Caco-2 (cell line): ENCODE measurements around the gene MRPL48. TPM values are rescaled to one million over a fixed set of nuclear protein-coding genes. Genes with fewer than 3 reads are reported as not detected.
"Not testable (repeated sequence)": the region's sequence is repeated elsewhere in the genome, so short reads cannot be mapped to it uniquely, and the experiment has no call there.

Source experiments
- BruUV-seq: library from RNA; stranded (reverse); fragments of 400-500 nt; replicated peaks from 2 replicates; lab custom pipeline; 2021; lab: Mats Ljungman, UMichigan
- CTCF ChIA-PET: fragments of 300-600 bp; sonication (Branson Sonifier 250); formaldehyde crosslinking; loops from one replicate; lab custom pipeline; 2022; ENCODE audit warnings: antibody characterized with exemption; lab: Charles Lee
- POLR2A ChIA-PET: fragments of 300-600 bp; sonication (Branson Sonifier 250); formaldehyde crosslinking; loops from one replicate; lab custom pipeline; 2022; ENCODE audit warnings: antibody characterized with exemption; lab: Charles Lee
- DNase-seq, 2 experiments: peaks; one replicate each; pipeline versions ENCODE4 v3.0.0 to v3.0.0-alpha.2; 2020 to 2022
- H3K27me3 ChIP-seq: replicated peaks from 2 replicates; pipeline ENCODE4 v1.6.0; 2011; ENCODE audit warnings: low read length; ENCODE audit not compliant: control insufficient read depth, insufficient read depth
- H3K36me3 ChIP-seq: 2 replicates; pipeline ENCODE4 v1.5.1; 2011; ENCODE audit warnings: low read length; ENCODE audit not compliant: control insufficient read depth, insufficient read depth
- H3K4me1 ChIP-seq: fragments of 250-450 bp; sonication (Bioruptor Pico); 2 replicates; pipeline ENCODE4 v1.5.1; 2020; ENCODE audit warnings: mild to moderate bottlenecking
- H3K4me3 ChIP-seq: 2 replicates; pipeline ENCODE4 v1.5.1; 2011; ENCODE audit warnings: low read depth, mild to moderate bottlenecking, control low read depth, low read length
- H3K9me3 ChIP-seq: fragments of 250-450 bp; sonication (Bioruptor Pico); 2 replicates; pipeline ENCODE4 v1.5.1; 2020; ENCODE audit warnings: mild to moderate bottlenecking, moderate library complexity
- H3K27ac Mint-ChIP-seq: one replicate; pipeline ENCODE4 v1.8.0; 2022; ENCODE audit warnings: mixed read lengths; ENCODE audit not compliant: unreplicated experiment
- H3K27me3 Mint-ChIP-seq: one replicate; pipeline ENCODE4 v1.8.0; 2022; ENCODE audit warnings: mixed read lengths; ENCODE audit not compliant: insufficient read depth, unreplicated experiment
- H3K36me3 Mint-ChIP-seq: one replicate; pipeline ENCODE4 v1.8.0; 2022; ENCODE audit warnings: mild to moderate bottlenecking, mixed read lengths; ENCODE audit not compliant: insufficient read depth, unreplicated experiment
- H3K4me1 Mint-ChIP-seq: one replicate; pipeline ENCODE4 v1.8.0; 2022; ENCODE audit warnings: low read depth, mixed read lengths; ENCODE audit not compliant: unreplicated experiment
- H3K4me3 Mint-ChIP-seq: one replicate; pipeline ENCODE4 v1.8.0; 2022; ENCODE audit warnings: mild to moderate bottlenecking, moderate library complexity, mixed read lengths; ENCODE audit not compliant: unreplicated experiment
- H3K9me3 Mint-ChIP-seq: one replicate; pipeline ENCODE4 v1.8.0; 2022; ENCODE audit warnings: mixed read lengths; ENCODE audit not compliant: unreplicated experiment
- intact Hi-C: fragments of 100-400 bp; cut with micrococcal nuclease; formaldehyde crosslinking; loops from one replicate; pipeline ENCODE4 v1.10.0; 2022; ENCODE audit not compliant: unreplicated experiment
- total RNA-seq: library from RNA; stranded (reverse); gene quantifications from 2 replicates; pipeline ENCODE4 v1.2.3, GENCODE V29; 2022
- TF ChIP-seq, protein P1 (sequence below), 2 experiments: fragments of 200-600 bp in 1 of 2; IDR thresholded peaks; 1 replicate in 1 of 2; 2 replicates in 1 of 2; pipeline versions ENCODE4 v1.5.1 to v1.8.0; 2011 to 2022; ENCODE audit warnings: antibody characterized with exemption in 1 of 2, control low read depth in 1 of 2, inconsistent platforms in 1 of 2, low read depth in 1 of 2, low read length in 1 of 2, mild to moderate bottlenecking in 1 of 2, moderate library complexity in 1 of 2; ENCODE audit not compliant: insufficient read depth in 1 of 2, severe bottlenecking in 1 of 2, unreplicated experiment in 1 of 2

MRPL48 gene
- total RNA-seq, 1 experiment from 2014 or later = 113 TPM

DNA sequence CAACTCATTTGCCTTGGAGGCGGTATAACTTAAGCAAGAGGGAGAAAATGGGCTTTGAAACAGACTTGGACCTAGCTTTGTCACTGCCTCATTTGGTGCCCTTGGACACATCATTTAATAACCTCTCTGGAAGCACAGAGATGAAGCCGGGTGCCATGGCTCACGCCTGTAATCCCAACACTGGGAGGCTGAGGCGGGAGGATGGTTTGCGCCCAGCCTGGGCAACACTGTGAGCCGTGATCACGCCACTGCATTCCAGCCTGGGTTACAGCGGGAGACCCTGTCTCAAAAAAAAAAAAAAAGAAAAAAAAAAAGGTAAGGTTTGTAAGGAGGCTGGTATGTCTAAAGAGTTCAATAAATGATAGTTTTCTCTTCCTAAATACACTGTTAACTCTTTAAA, 88.2 kb downstream of the MRPL48 start:
- TF ChIP-seq, protein P1, sequence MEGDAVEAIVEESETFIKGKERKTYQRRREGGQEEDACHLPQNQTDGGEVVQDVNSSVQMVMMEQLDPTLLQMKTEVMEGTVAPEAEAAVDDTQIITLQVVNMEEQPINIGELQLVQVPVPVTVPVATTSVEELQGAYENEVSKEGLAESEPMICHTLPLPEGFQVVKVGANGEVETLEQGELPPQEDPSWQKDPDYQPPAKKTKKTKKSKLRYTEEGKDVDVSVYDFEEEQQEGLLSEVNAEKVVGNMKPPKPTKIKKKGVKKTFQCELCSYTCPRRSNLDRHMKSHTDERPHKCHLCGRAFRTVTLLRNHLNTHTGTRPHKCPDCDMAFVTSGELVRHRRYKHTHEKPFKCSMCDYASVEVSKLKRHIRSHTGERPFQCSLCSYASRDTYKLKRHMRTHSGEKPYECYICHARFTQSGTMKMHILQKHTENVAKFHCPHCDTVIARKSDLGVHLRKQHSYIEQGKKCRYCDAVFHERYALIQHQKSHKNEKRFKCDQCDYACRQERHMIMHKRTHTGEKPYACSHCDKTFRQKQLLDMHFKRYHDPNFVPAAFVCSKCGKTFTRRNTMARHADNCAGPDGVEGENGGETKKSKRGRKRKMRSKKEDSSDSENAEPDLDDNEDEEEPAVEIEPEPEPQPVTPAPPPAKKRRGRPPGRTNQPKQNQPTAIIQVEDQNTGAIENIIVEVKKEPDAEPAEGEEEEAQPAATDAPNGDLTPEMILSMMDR (IDR thresholded peaks at IDR 0.05; ENCODE audit: insufficient read depth in 1 of 2, low read depth in 1 of 2, low read length in 1 of 2, severe bottlenecking in 1 of 2, unreplicated experiment in 1 of 2) = no peak
- Histone ChIP-seq H3K4me3 (peak overlapping the region; percentile 62), H3K9me3 (no peaks in the 10 kb centered on the region), H3K27me3 (no peaks in the 10 kb centered on the region), H3K4me1 (peaks cover 23% of the 10 kb centered on the region), H3K36me3 (peaks cover 10% of the 10 kb centered on the region)
- BruUV-seq = TSS peak; percentile 77
- Mint-ChIP-seq H3K4me3 (peak overlapping the region; percentile 91), H3K9me3 (no peaks in the 10 kb centered on the region), H3K36me3 (peaks cover 63% of the 10 kb centered on the region), H3K27me3 (no peaks in the 10 kb centered on the region), H3K27ac (peak overlapping the region; percentile 95), H3K4me1 (peaks cover 6% of the 10 kb centered on the region)
- intact Hi-C loops = loop anchor here (1.0 to 2.0 kb wide), 8 partner anchors 8 to 295 kb away; partner anchors contain the start of genes C2CD3, FAM168A, PPME1 and RAB6A
- CTCF ChIA-PET = interaction anchor here (0.6 kb wide), 1 partner anchor 115 kb away, joined by 3 read pairs; the partner anchor contains the start of gene RAB6A
- DNase-seq = peak; percentile 55 to 57
- POLR2A ChIA-PET = interaction anchor here (0.6 to 1.7 kb wide), 4 partner anchors 88 to 158 kb away, joined by 3 to 6 read pairs (median 3); partner anchors contain the start of gene MRPL48

DNA sequence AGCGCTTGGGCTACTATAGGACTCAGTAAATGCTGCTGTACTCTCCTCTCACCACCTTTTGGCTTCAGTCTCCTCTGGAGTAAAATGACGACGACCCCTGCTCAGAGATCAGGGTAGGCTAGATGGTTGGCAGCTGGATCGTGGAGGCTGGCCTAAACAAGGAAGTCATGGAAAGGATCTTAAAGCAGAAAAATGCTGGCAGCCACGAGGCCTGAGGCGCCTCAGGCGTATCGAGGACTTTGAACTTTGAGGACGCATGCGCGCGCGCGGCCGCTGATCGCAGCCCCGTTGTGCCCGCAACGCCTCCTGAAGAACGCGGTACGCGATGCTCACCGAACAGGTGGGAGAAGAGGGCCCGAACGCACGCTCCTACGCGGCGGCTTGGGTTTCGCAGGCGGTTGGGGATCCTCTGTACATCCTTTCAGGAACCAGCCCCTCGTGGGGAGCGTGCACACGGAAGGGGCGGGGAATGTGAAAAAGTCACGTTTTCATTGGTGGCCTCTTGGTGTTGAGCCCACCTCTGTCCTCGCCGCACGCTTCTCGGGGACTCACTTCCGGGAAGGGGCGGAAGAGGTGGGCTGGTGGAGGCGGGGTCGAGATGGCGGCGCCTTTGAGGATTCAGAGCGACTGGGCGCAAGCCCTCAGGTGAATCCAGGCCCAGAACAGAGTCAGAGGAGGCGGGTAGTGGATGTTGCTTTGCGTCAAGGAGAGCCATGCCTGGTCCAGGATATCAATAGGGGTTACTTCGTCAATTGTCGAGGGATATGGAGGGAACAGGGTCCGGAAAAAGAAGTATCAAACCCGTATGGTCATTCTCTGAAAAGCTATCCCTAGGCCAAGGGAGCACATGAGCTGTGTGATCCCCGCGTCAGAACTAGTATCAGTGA, 89.0 kb downstream of the MRPL48 start, which contains the start of the genes COA4 and PAAF1:
COA4 (minus strand) TSS at position 423 of the 887 bp plus-strand sequence. CDS start 3,468 bp downstream, outside the sequence.
PAAF1 (plus strand) TSS at position 576 of the 887 bp plus-strand sequence; CDS start at position 599, 23 bp downstream.
- Mint-ChIP-seq H3K4me3 (peak within 1 kb of the TSS; percentile 91), H3K27ac (peak within 1 kb of the TSS; percentile 95), H3K9me3 (no peaks in the 10 kb centered on the region), H3K36me3 (peaks cover 56% of the 10 kb centered on the region), H3K4me1 (peaks cover 6% of the 10 kb centered on the region), H3K27me3 (no peaks in the 10 kb centered on the region)
- Histone ChIP-seq H3K27me3 (no peaks in the 10 kb centered on the region), H3K36me3 (peaks cover 10% of the 10 kb centered on the region), H3K9me3 (no peaks in the 10 kb centered on the region), H3K4me1 (peaks cover 23% of the 10 kb centered on the region), H3K4me3 (peak within 1 kb of the TSS; percentile 62)
- DNase-seq = peak; percentile 100
- TF ChIP-seq, protein P1 (IDR thresholded peaks at IDR 0.05; ENCODE audit: insufficient read depth in 1 of 2, low read depth in 1 of 2, low read length in 1 of 2, severe bottlenecking in 1 of 2, unreplicated experiment in 1 of 2) = no peak
- intact Hi-C loops = loop anchor here (1.0 to 2.0 kb wide), 9 partner anchors 8 to 294 kb away; partner anchors contain the start of genes C2CD3, FAM168A, PPME1 and RAB6A
- BruUV-seq = no TSS peak
- CTCF ChIA-PET = interaction anchor here (0.6 to 1.5 kb wide), 2 partner anchors 55 to 1268 kb away, joined by 3 to 5 read pairs; no protein-coding TSS in a partner anchor
- POLR2A ChIA-PET = interaction anchor here (0.6 to 1.7 kb wide), 5 partner anchors 25 to 115 kb away, joined by 3 to 9 read pairs (median 6); partner anchors contain the start of gene MRPL48

DNA sequence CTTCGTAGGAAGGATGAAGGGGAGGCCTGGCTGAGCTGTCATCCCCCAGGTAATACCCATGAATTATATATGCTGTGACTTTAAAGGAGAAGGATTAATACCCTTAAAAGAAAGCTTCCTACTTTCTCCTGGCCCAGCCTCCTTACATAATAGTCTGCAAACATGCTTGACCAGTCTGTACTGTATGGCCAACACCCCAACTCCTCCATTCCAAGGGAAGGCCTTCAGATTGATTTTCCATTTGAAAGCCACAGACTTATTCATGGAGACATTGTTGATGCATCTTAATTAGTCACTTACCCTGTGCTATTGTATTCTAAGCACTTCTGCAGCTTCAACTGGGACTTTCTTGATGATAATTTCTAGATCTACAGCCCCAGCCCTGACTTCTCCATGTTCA, 91.1 kb downstream of the MRPL48 start:
- Mint-ChIP-seq H3K36me3 (peaks cover 36% of the 10 kb centered on the region), H3K4me3 (no peak overlapping the region), H3K9me3 (no peaks in the 10 kb centered on the region), H3K4me1 (peaks cover 6% of the 10 kb centered on the region), H3K27me3 (no peaks in the 10 kb centered on the region), H3K27ac (no peak overlapping the region)
- TF ChIP-seq, protein P1 (IDR thresholded peaks at IDR 0.05; ENCODE audit: insufficient read depth in 1 of 2, low read depth in 1 of 2, low read length in 1 of 2, severe bottlenecking in 1 of 2, unreplicated experiment in 1 of 2) = no peak
- ChIA-PET POLR2A (interaction anchor here (0.6 kb wide), 1 partner anchor 1149 kb away, joined by 6 read pairs; no protein-coding TSS in a partner anchor), CTCF (no interaction called here)
- peaks cover 3% of the 10 kb centered on the region for H3K36me3 ChIP-seq
- intact Hi-C loops = no loop called here
- H3K9me3 ChIP-seq = no peaks in the 10 kb centered on the region
- no TSS peak for BruUV-seq
- no peak for DNase-seq
- peaks cover 23% of the 10 kb centered on the region for H3K4me1 ChIP-seq
- H3K27me3 ChIP-seq = no peaks in the 10 kb centered on the region
- H3K4me3 ChIP-seq = no peak overlapping the region

DNA sequence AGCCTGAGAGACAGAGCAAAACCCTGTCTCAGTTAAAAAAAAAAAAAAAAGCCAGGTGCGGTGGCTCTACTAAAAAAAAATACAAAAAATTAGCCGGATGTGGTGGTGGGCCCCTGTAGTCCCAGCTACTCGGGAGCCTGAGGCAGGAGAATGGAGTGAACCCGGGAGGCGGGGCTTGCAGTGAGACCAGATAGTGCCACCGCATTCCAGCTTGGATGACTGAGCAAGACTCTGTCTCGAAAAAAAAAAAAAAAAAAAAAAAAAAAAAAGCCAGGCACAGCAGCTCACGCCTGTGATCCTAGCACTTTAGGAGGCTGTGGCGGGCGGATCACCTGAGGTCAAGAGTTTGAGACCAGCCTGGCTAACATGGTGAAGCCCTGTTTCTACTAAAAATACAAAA, 92.8 kb downstream of the MRPL48 start:
- DNase-seq = peak; percentile 70 to 81
- H3K27me3 ChIP-seq, H3K27me3 Mint-ChIP-seq, intact Hi-C loops, H3K4me1 Mint-ChIP-seq, H3K4me3 ChIP-seq, CTCF ChIA-PET, H3K9me3 Mint-ChIP-seq, H3K27ac Mint-ChIP-seq, H3K9me3 ChIP-seq, H3K36me3 ChIP-seq, H3K4me3 Mint-ChIP-seq, BruUV-seq: not testable (repeated sequence)
- H3K4me1 ChIP-seq = peaks cover 13% of the 10 kb centered on the region; the same call in 1 of the 2 replicates
- H3K36me3 Mint-ChIP-seq = peaks cover 31% of the 10 kb centered on the region
- POLR2A ChIA-PET = interaction anchor here (0.5 to 0.8 kb wide), 2 partner anchors 101 to 120 kb away, joined by 3 read pairs; partner anchors contain the start of gene RAB6A
